OCI-LY7 (cell line): ENCODE data around the gene TARDBP. TPM values are rescaled to one million over a fixed set of nuclear protein-coding genes. Genes with fewer than 3 reads are reported as not detected.

ENCODE experiments used
- BruUV-seq: library from RNA; stranded (reverse); fragments of 400-500 nt; replicated peaks from 2 replicates; lab custom pipeline; 2021; lab: Mats Ljungman, UMichigan
- CTCF ChIA-PET: fragments of 300-600 bp; sonication (Branson Sonifier 250); formaldehyde crosslinking; loops from one replicate; lab custom pipeline; 2022; ENCODE audit warnings: antibody characterized with exemption; ENCODE audit not compliant: unreplicated experiment; lab: Charles Lee
- POLR2A ChIA-PET: fragments of 300-600 bp; sonication (Branson Sonifier 250); formaldehyde crosslinking; loops from one replicate; lab custom pipeline; 2022; ENCODE audit warnings: antibody characterized with exemption; lab: Charles Lee
- DNase-seq: peaks from one replicate; pipeline ENCODE4 v3.0.0-alpha.2; 2015; ENCODE audit warnings: low spot score
- H2AFZ ChIP-seq: fragments of 200-600 bp; sonication (generic), shearing (Covaris generic); 2 replicates; pipeline ENCODE4 v1.6.1; 2014; ENCODE audit warnings: mild to moderate bottlenecking, antibody characterized with exemption, low read length, moderate library complexity
- H3K27ac ChIP-seq: fragments of 200-600 bp; sonication (generic); 2 replicates; pipeline ENCODE4 v1.5.1; 2014; ENCODE audit warnings: mixed run types, low read depth, mild to moderate bottlenecking, moderate library complexity, low read length, inconsistent platforms; ENCODE audit not compliant: poor library complexity, severe bottlenecking
- H3K36me3 ChIP-seq: fragments of 200-600 bp; sonication (generic); 2 replicates; pipeline ENCODE4 v1.6.1; 2014; ENCODE audit warnings: mild to moderate bottlenecking, antibody characterized with exemption, low read length, moderate library complexity, mixed read lengths; ENCODE audit not compliant: insufficient read depth
- H3K4me1 ChIP-seq: fragments of 200-600 bp; sonication (generic); 2 replicates; pipeline ENCODE4 v1.5.1; 2014; ENCODE audit warnings: mild to moderate bottlenecking, low read length; ENCODE audit not compliant: insufficient read depth, poor library complexity, severe bottlenecking
- H3K4me2 ChIP-seq: fragments of 200-600 bp; sonication (generic); 2 replicates; pipeline ENCODE4 v1.6.1; 2014; ENCODE audit warnings: mild to moderate bottlenecking, low read length
- H3K4me3 ChIP-seq: fragments of 200-600 bp; sonication (generic); 2 replicates; pipeline ENCODE4 v1.5.1; 2014; ENCODE audit warnings: mild to moderate bottlenecking, low read depth, low read length; ENCODE audit not compliant: poor library complexity, severe bottlenecking
- H3K79me2 ChIP-seq: fragments of 200-600 bp; sonication (generic); 2 replicates; pipeline ENCODE4 v1.6.1; 2016; ENCODE audit warnings: low read depth, mild to moderate bottlenecking, low read length, moderate library complexity, mixed read lengths; ENCODE audit not compliant: insufficient read depth
- H3K9me2 ChIP-seq: fragments of 200-600 bp; sonication (generic); 2 replicates; pipeline ENCODE4 v1.6.1; 2016; ENCODE audit warnings: mild to moderate bottlenecking, low read length, mixed read lengths; ENCODE audit not compliant: insufficient read depth
- H3K9me3 ChIP-seq: fragments of 200-600 bp; sonication (generic); 2 replicates; pipeline ENCODE4 v1.6.1; 2014; ENCODE audit warnings: mild to moderate bottlenecking, mixed run types, low read length, mixed read lengths
- H4K20me1 ChIP-seq: fragments of 200-600 bp; sonication (generic); 2 replicates; pipeline ENCODE4 v1.6.1; 2014; ENCODE audit warnings: mild to moderate bottlenecking, antibody characterized with exemption, low read length, moderate library complexity, mixed read lengths; ENCODE audit not compliant: insufficient read depth
- CTCF ChIP-seq: fragments of 200-600 bp; sonication (generic); conservative IDR thresholded peaks from 2 replicates; pipeline ENCODE4 v1.5.1; 2014; ENCODE audit warnings: mild to moderate bottlenecking, antibody characterized with exemption, low read length, moderate library complexity, mixed read lengths
- EZH2phosphoT487 ChIP-seq: fragments of 200-600 bp; sonication (generic); IDR thresholded peaks from 2 replicates; pipeline ENCODE4 v1.6.1; 2018; ENCODE audit warnings: low read depth, borderline replicate concordance, mild to moderate bottlenecking, mixed run types, antibody characterized with exemption, low read length, moderate library complexity, mixed read lengths
- intact Hi-C: fragments of 100-400 bp; cut with micrococcal nuclease; formaldehyde crosslinking; loops from one replicate; pipeline ENCODE4 v1.10.0; 2022; ENCODE audit not compliant: unreplicated experiment
- total RNA-seq, 2 experiments: library from RNA; depleted of rRNA in 1 of 2; stranded (reverse); fragments of >200 nt in 1 of 2; shearing (Covaris generic) in 1 of 2; gene quantifications; 2 replicates each; pipeline ENCODE4 v1.2.3, GENCODE V29; 2014 to 2022

Gene TARDBP
- total RNA-seq, 2 experiments from 2014 or later: 145 to 277 TPM

- Histone ChIP-seq H3K36me3 (no peaks in the 10 kb centered on the region), H3K79me2 (no peaks in the 10 kb centered on the region), H3K4me3 (no peak overlapping the region), H3K4me2 (no peak overlapping the region), H3K9me2 (no peaks in the 10 kb centered on the region), H4K20me1 (no peaks in the 10 kb centered on the region), H3K4me1 (no peaks in the 10 kb centered on the region), H2AFZ (no peak overlapping the region), H3K27ac (no peak overlapping the region), H3K9me3 (no peaks in the 10 kb centered on the region)
- BruUV-seq: no TSS peak
- ChIA-PET POLR2A (no interaction called here), CTCF (no interaction called here)
- intact Hi-C loops: no loop called here
- TF ChIP-seq CTCF (no peak), EZH2phosphoT487 (no peak)
- DNase-seq: no peak
Measured at GRCh38 chr1:10980094-10980577, 32.3 kb upstream of the TARDBP start.

- H3K9me2 ChIP-seq: no peaks in the 10 kb centered on the region
- no peaks in the 10 kb centered on the region for H4K20me1 ChIP-seq
- H3K9me3 ChIP-seq: no peaks in the 10 kb centered on the region
- POLR2A ChIA-PET: interaction anchor here (0.6 kb wide), 1 partner anchor 33 kb away, joined by 3 read pairs; no protein-coding TSS in a partner anchor
- TF ChIP-seq EZH2phosphoT487: no peak
- TF ChIP-seq CTCF: no peak
- no peak overlapping the region for H3K4me2 ChIP-seq
- intact Hi-C loops: no loop called here
- H3K27ac ChIP-seq: no peak overlapping the region
- no peak for DNase-seq
- CTCF ChIA-PET: no interaction called here
- H3K79me2 ChIP-seq: no peaks in the 10 kb centered on the region
- BruUV-seq: no TSS peak
- H3K4me1 ChIP-seq: no peaks in the 10 kb centered on the region
- no peaks in the 10 kb centered on the region for H3K36me3 ChIP-seq
- H2AFZ ChIP-seq: no peak overlapping the region
- no peak overlapping the region for H3K4me3 ChIP-seq
Measured at GRCh38 chr1:10980841-10981727, 31.4 kb upstream of the TARDBP start.

- no TSS peak for BruUV-seq
- no peak for DNase-seq
- ChIA-PET CTCF (no interaction called here), POLR2A (interaction anchor here (0.6 to 1.1 kb wide), 3 partner anchors 23 to 697 kb away, joined by 3 read pairs; partner anchors contain the start of gene TARDBP)
- Histone ChIP-seq H2AFZ (no peak overlapping the region), H3K36me3 (no peaks in the 10 kb centered on the region), H3K4me3 (no peak overlapping the region), H3K79me2 (no peaks in the 10 kb centered on the region), H3K4me2 (no peak overlapping the region), H3K4me1 (no peaks in the 10 kb centered on the region), H3K9me2 (no peaks in the 10 kb centered on the region), H3K9me3 (no peaks in the 10 kb centered on the region), H3K27ac (no peak overlapping the region), H4K20me1 (no peaks in the 10 kb centered on the region)
- intact Hi-C loops: no loop called here
- TF ChIP-seq EZH2phosphoT487 (no peak), CTCF (no peak)
Measured at GRCh38 chr1:10986525-10986890, 25.9 kb upstream of the TARDBP start.
